Measurements from ENCODE around the gene HABP4.

HABP4 gene

GRCh38 chr9:96435345-96435744 is 14.6 kb upstream of the HABP4 start:
- DNase-seq: no peak

DNA sequence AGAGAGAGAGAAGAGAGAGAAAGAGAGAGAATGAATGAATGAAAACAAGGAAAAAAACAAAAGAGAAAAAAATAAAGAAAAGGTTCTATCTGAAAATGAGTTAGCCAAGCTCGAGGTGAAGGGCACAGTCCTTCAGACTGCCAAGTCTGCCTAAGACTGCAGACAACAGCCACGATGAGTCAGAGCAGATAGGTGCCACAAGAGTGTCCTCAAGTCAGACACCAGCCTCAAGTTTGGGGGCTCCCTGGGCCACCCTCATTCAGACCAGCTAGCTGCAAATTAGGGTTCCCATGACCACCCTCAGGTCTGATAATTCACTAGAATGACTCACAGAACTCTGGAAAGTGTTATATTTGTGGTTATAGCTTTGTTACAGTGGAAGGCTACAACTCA is 13.9 kb upstream of the HABP4 start:
- DNase-seq: no peak

DNA sequence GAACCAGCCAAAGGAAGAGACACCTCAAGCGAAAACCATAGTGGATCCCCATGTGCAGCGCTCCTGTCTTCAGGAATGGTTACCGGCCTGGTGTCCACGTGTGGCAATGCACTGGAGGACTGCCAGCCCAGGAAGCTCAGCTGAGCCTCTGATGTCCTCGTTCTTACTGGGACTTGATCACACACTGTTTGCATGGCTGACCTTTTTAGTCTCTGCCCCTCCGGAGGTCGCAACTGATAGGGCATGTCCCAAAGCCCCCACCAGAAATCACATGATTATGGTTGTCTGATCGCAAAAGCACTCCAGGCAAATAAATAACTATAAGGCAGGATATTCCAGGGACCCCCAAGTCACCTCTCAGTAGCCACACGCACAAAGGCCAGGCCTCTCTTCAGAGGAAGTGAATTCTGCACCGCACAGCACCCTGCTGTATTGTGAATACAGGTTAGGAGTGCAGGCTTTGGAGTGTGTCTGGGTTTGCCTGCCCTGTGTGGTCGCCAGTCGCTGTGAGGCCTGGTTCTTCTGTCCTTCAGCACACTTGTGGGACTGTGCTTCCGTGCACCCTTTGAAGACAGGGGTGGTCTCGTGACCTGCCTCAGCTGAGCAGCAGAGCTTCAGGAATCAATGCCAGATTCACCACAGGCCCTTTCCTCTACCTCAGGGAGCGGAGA is 13.4 kb upstream of the HABP4 start:
- DNase-seq: no peak

GRCh38 chr9:96437454-96437853 is 12.5 kb upstream of the HABP4 start:
- DNase-seq: no peak

GRCh38 chr9:96440671-96441199 is 9.2 kb upstream of the HABP4 start:
- no peak for DNase-seq

DNA sequence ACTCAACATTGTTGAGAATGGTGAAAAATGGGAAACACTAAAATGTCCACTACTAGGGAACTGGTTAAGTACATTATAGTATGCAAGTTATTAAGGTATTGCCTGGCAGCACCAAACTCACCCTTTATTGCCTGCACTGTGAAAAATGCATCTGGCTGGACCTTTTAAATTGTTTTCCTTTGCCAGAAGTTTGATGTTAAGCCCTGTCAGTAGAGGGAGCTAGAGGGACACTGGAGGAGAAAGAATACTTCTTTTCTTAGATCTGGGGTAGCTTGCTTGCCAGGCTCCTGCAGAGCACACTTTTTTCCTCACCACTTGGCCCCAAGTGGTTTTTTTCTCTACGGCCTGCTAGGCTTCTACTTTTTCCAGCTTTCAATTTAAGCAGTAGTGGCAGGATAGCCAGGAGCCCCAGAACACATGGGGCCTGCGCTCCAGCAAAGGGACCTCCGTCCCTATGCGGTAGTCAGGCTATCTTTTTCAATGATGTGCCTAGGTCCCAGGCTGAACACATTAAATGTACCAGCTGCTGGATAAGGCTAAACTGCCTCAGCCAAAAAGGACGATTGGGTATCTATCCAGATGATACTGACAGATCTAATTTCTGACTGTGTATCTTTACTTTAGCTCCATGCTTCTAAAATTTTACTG is 8.0 kb upstream of the HABP4 start:
- DNase-seq: peak in 1 of 58 donors; percentile 19

DNA sequence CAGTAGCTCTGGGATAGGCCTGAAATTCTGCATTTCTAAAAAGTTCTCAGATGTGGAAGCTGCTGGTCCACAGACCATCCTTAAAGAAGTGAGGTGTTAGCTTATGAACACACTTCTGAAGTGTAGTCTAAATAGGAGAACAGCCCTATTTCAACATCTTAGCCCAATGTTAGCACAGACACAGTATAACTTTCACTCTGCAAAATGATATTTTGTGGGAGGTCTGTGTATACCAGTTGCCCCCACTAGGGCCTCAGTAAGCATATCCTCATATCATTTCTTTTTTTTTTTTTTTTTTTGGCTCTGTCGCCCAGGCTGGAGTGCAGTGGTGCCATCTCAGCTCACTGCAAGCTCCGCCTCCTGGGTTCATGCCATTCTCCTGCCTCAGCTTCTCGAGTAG is 7.5 kb upstream of the HABP4 start:
- DNase-seq: no peak

DNA sequence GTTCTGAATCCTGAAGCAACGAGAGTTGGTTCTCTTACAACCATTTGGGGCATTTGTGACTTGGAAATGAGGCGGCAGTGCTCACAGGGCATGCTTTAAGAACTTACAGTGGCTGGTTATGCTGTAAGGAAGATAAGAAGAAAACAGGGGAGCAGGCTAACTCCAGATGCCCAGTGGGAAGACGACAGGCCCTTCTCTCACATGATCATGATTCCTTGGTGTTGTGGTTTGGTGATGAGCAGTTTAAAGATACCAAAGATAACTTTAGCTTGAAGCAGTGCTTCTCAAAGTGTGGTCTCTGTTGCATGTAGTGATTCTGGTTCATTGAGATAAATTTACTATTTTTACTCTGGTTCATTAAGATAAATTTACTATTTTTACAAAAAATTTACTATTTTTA is 2.6 kb upstream of the HABP4 start:
- no peak for DNase-seq

DNA sequence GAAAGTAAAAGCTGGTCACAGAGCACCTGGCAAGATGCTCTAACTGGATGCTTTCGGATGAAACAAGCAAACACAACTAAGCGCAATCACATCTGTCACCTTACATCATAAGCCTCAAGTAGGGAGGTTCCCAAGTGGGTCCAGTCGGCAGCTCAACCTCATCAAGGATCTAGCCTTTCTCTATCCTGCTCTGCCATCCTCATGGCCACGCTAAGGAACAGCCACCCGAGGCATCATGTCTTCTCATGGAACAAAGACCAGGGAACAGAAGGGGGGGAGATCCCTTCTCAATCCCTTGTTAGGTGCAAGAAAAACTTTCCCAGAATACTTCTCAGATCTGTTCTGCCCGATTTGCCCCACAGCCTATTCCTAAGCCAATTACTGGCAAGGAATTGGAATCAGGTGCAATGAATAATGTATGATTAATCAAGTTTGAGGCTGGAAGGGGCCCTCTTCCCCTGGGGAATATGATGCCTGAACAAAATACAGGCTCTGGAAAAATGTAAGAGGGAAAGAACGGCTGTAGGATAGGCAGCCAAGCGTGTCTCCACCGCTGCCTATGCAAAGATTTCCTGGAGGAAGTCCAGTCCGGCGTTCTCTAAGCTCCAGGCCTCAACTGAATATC is 1.3 kb upstream of the HABP4 start:
- DNase-seq: no peak

DNA sequence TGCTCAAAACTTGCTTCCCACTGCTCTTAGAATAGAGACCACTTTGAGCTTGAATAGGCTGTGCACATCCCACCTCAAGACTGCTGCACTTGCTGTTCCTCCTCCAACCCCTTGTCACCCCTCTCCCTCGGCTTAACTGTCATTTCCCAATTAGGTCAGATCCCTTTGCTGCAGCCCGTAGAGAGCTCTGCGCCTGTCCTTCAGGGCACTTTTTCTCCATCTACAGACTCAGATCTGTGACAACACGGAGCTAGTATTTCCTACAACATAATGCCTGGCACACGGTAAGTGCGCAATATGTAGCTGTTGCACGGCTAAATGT is 485 bp upstream of the HABP4 start:
- no peak for DNase-seq

DNA sequence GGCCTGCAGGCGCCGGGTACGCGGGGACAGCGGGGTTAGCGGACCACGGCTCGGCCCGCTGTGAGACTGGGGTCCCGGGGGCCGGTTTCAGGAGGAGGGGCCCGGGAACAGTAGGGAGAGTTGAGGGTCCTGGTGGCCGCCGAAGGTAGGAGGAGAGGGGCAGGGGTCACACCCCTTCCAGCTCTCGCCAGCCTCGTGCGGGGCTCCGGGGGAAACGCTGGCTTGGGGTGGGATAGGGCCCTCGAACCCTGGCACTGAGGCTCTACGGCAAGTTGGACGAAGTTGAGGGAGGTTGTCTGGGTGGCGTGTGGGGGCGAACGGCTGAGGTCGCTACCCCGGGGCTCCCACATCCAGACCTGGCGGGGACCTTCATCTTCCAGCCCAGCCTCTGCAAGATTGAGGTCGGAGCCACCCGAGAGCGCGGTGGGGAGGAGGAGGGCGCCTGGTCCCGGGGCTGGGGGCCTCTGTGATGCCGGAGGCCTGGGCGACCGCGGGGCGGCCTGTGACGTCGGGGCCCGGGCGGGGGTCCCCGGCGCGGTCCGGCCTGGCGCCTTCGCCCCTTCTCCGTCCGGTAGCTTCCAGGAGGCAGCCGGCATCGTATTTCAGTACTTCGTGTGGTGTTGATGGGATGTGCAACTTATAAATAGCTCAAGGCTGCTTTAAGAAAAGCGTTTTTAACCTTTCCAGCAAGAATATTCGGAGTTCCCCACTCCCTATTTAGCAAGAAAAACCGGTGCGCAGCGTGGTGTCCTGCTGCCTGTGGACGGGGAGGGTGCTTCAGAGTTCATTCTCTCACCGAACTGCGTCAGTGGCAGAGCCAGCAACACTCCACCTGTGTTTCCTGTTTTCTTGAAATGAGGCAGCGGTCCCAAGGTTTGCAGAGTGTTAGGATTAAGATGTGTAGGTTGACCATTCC is 902 bp downstream of the HABP4 start:
- DNase-seq: peak in 21 of 58 donors; percentile 6 to 53 (median 30)

DNA sequence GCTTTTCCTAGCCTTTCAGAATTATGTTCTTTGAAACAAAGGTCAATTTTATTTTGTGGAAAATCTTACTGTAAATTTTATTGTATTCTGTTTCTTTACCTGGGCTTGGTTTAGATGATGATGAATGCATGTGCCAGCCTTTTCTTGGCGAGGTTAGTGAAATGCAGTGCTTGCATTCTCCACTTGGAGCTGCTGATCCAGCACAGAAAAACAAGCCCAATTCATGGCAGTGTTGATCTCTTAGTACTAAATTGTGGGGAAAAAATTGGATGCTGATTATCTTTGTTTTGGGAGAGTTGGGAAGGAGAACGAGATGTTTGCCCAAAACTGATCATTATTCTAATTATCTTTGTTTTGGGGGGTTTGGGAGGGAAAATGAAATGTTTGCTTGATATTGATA is 3.7 kb downstream of the HABP4 start:
- DNase-seq: peak in 28 of 58 donors; percentile 2 to 52 (median 19)

DNA sequence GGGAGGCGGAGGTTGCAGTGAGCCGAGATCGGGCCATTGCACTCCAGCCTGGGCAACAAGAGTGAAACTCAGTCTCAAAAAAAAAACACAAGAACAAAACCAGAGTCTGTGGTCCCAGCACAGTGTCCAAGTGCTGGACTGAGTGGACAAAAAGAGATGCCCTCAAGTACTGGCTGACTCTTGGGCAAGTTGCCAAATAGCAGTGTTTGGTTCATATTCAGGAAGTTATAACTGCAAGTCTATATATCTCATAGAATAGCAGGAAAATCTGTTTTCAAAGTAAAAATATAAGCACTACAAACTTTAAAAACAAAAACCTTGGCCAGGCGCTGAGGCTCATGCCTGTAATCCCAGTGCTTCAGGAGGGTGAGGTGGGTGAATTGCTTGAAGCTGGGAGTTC is 7.3 kb downstream of the HABP4 start:
- DNase-seq: peak in 1 of 58 donors; percentile 7

DNA sequence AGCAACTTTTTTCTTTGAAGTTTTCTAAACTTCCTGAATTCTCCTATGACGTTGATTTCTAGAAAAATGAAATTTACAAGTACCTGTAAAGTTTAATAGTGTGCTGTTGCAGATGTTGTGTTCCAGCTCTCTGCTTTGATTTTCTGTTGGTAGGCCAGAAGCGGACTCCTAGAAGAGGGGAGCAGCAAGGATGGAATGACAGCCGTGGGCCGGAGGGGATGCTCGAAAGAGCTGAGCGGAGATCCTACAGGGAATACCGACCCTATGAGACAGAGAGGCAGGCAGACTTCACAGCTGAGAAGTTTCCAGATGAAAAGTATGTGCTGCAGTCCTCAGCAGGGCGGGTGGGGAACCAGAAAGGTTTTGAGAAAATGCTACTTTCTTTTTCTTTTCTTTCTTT is 8.3 kb downstream of the HABP4 start:
- DNase-seq: no peak

DNA sequence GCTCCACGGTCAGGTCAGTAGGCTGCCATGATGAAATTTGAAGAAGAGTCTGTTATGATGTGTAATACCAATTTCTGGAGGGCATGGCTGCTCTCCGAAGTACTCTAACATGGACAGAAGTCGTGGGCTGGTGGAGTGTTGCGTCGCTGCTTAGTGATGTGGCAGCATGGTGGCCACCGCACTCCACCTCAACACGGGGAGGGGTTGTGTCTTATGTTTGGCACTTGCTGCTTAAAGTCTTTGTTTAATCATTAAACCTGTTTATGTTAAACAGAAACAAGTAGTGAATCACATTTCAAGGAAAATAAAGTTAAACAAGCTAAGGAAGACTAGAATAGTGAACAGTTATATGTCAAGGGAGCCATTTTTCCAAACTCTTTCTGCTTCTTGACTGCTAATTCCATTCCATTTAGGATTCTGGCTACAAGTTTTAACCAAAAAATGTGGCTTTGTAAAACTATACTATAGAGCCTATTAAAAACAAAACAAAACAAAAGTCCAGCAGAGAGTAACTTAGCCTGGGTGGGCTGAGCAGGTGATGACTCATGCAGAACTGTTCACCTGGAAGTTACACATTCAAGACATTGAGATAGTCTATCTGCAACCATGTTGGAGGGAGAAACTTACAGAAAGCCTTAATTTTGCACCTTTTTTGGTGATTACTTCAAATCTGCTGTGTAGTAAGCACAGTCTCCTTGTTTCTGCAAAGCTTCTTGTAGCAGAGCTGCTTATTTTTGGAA is 9.5 kb downstream of the HABP4 start:
- DNase-seq: no peak

GRCh38 chr9:96460470-96460869 is 10.5 kb downstream of the HABP4 start:
- DNase-seq: no peak

GRCh38 chr9:96460882-96461281 is 10.9 kb downstream of the HABP4 start:
- no peak for DNase-seq

- no peak for DNase-seq
These were observed 11.4 kb downstream of the HABP4 start for GRCh38 chr9:96461336-96461735.

DNA sequence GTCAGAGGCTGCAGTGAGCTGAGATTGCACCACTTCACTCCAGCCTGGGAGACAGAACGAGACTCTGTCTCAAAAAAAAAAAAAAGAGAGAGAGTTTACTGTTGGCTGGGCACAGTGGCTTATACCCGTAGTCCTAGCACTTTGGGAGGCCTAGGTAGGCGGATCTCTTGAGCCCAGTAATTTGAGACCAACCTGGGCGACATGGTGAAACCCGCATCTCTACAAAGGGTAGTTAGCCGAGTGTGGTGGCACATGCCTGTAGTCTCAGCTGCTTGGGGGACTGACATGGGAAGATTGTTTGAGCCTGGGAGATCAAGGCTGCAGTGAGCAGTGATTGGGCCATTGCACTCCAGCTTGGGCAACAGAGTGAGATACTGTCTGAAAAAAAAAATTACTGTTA is 12.6 kb downstream of the HABP4 start:
- DNase-seq: no peak

DNA sequence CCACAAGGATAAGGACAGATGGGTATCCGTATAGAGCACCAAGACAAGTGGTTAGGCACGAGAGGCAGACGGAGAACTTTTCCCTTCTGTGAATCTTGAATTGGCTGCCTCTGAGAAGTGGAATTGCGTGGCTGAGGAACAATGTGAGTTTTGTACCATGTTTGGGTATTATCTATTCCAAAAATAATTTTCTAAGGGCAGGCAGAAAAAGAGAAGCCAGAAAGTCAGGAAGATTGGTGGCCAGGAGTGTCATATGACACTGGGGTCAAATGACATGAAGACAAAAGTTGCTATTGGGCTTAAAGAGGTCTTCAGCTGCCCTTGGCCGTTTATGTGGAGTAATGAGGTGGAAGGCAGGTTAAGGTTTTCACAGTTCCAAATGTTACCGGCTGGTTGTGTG is 14.5 kb downstream of the HABP4 start:
- no peak for DNase-seq

GRCh38 chr9:96467784-96468183 is 17.8 kb downstream of the HABP4 start:
- no peak for DNase-seq
